Measurements from ENCODE around the gene EBLN1.
"Not testable (repeated sequence)": the region's sequence is repeated elsewhere in the genome, so short reads cannot be mapped to it uniquely, and the experiment has no call there.

The EBLN1 gene

GRCh38 chr10:22228167-22228938 is 10.5 kb upstream of the EBLN1 start:
- DNase-seq = no peak

DNA sequence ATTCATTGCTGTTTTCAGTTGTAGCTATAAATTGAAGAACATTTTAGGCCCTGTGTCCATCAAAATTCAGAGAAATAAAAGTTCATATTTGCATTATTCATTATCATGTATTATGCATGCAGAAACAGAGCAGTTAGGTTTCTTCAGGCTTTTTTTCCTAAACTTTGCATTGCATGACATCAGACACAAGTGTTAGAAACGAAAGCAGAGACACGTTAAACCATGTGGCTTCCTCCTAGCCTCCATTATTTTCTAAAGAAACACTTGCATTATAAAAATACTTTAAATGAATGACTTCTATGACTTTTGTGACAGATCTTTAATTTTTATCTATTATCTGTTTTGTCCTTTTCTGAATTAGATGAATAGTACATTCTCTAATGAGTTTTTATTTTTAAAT is 8.8 kb upstream of the EBLN1 start:
- DNase-seq = no peak

GRCh38 chr10:22222236-22223190 is 4.7 kb upstream of the EBLN1 start:
- DNase-seq = no peak

GRCh38 chr10:22219308-22219707 is 1.5 kb upstream of the EBLN1 start:
- DNase-seq = no peak

GRCh38 chr10:22218448-22218847 is 633 bp upstream of the EBLN1 start:
- DNase-seq = no peak

GRCh38 chr10:22217084-22217483 is 731 bp downstream of the EBLN1 start:
- DNase-seq = not testable (repeated sequence)

- no peak for DNase-seq
Observed at GRCh38 chr10:22210267-22210666, 7.5 kb downstream of the EBLN1 start.

GRCh38 chr10:22193945-22194344 is 23.9 kb downstream of the EBLN1 start:
- no peak for DNase-seq

DNA sequence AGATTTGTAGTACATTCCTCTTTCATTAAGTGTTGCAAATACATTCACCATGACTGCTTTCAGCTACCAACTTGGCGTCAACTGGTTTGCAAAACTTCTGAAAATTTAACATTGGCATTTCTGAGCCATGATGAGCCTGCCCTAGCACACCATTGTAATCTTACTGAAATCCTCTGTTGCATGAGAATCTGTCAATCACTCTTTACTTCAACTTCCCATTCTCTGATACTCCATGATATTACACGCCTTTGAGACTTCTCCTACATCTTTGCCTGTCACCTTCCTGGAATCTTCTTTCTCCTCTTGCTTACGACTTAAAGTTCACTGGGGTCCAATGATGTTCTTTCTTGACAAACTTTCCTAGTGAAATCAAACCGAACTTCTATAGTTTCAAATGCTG is 32.2 kb downstream of the EBLN1 start:
- no peak for DNase-seq

- no peak for DNase-seq
Observed at GRCh38 chr10:22183771-22184461, 33.9 kb downstream of the EBLN1 start.

DNA sequence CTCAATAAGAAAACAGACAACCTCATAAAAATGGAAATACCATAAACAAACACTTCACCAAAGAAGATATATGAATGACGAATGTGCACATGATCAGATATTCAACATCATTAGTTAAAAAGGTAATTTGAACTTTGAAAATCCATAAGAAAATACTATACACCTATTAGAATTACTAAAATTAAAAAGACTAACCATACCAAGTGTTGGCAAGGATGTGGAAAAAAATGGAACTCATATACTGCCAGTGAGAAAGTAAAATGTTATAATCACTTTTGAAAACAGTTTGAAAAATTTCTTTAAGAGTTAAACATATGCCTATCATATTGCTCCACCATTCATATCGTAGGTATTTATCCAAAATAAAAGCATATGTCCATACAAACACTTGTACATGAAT is 37.1 kb downstream of the EBLN1 start:
- no peak for DNase-seq

GRCh38 chr10:22174442-22174841 is 43.4 kb downstream of the EBLN1 start:
- no peak for DNase-seq

GRCh38 chr10:22171131-22171530 is 46.7 kb downstream of the EBLN1 start:
- no peak for DNase-seq

DNA sequence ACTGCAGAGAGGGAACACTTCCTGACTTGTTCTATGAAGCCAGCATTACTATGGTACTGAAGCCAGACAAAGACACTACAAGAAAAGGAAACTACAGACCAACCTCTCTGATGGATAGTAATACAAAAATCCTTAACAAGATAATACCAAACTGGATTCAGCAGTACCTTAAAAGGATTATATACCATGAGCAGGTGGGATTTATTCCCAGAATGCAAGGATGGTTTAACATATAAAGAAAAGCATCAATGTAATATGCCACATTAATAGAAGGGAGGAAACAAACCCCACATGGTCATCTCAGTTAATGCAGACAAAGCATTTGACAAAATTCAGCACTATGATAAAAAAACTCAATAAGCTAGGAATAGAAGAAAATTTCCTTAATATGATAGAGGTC is 47.2 kb downstream of the EBLN1 start:
- no peak for DNase-seq

- no peak for DNase-seq
Observed at GRCh38 chr10:22159979-22160378, 57.8 kb downstream of the EBLN1 start.

DNA sequence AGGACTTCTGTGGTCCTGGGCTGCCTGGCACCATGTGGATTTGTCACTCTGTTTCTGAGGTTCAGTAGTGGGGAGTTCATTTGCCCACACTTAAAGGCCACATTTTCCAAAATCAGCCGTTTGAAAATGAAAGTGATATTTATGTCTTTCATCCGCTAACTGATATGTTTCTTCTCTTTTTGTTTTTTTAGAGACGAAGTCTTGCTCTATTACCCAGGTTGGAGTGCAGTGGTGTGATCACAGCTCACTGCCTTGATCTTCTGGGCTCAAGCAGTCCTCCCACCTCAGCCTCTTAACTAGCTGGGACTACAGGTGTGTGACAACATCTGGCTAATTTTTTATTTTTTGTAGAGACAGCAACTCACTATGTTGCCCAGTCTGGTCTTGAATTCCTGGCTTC is 58.6 kb downstream of the EBLN1 start:
- no peak for DNase-seq

All from stimulated activated naive CD4-positive, alpha-beta T cell treated with Interleukin-2 at 50 U/mL for 16 hours (primary cell).